ENCODE measurements around the gene NME7. TPM values are rescaled to one million over a fixed set of nuclear protein-coding genes. Genes with fewer than 3 reads are reported as not detected.

The NME7 gene
- total RNA-seq, 4 donors from 2014 or later: 1.9 to 15.9 (median 8.3) TPM

GRCh38 chr1:169085911-169086310 is 281.7 kb downstream of the NME7 start:
- H3K4me3 ChIP-seq: no peak overlapping the region
- in situ Hi-C loops (cut with MboI; ENCODE audit: low pct_ligation_motif_present in 1 of 4, low pct_unique_long_range_greater_than_20kb in 1 of 4, low sequenced_read_pairs in 3 of 4) (no loop called here), intact Hi-C loops (cut with DNase I; ENCODE audit: low total_unique reads) (no loop called here)
- H3K9me3 ChIP-seq: no peaks in the 10 kb centered on the region
- TF ChIP-seq POLR2AphosphoS5 (IDR thresholded peaks at IDR 0.05): no peak
- no peak for TF ChIP-seq CTCF (IDR thresholded peaks at IDR 0.05)
- no peak for TF ChIP-seq POLR2A (IDR thresholded peaks at IDR 0.05)
- TF ChIP-seq EP300 (IDR thresholded peaks at IDR 0.05; ENCODE audit: low read depth): no peak
- H3K36me3 ChIP-seq: no peaks in the 10 kb centered on the region
- H3K27me3 ChIP-seq: no peaks in the 10 kb centered on the region
- 77% methylated on average over 2 of the region's 2 CpGs; no CpG with 5 or more reads in 1 of the 2 donors for WGBS, 2 donors (ENCODE audit: low coverage in 1 of 2)
- H3K4me1 ChIP-seq: peaks cover 0 to 18% (median 13%) of the 10 kb centered on the region in 4 donors
- H3K27ac ChIP-seq: no peak overlapping the region
- DNase-seq: no peak

Other genes starting within 250 kb of the NME7 start
- 10 to 100 TPM; 14.5 to 33.3 (median 28.1) TPM for gene BLZF1, start 398 bp upstream of the NME7 start, total RNA-seq
- under 1 TPM in 2 of 4 donors, not detected in 2; 0.14 to 0.95 TPM for gene CCDC181, start 59.7 kb upstream of the NME7 start, total RNA-seq
- 10 to 100 TPM in 3 of 4 donors, 1 to 10 TPM in 1; 2.8 to 20.2 (median 14.9) TPM for gene SLC19A2, start 118.1 kb upstream of the NME7 start, total RNA-seq
- gene F5, start 218.7 kb upstream of the NME7 start, total RNA-seq: under 1 TPM in 3 of 4 donors, not detected in 1; 0.32 to 0.82 (median 0.37) TPM